T-helper 17 cell (primary cell): ENCODE measurements around the gene ARHGAP20. TPM values are rescaled to one million over a fixed set of nuclear protein-coding genes. Genes with fewer than 3 reads are reported as not detected.
A peak's percentile ranks its signal among the peaks of the same experiment; 100 is the strongest.

Experiments
- ATAC-seq: fragments of 150-1000 bp; cut with Tn5 transposase; 2 replicates; pipeline ENCODE4 v1.10.0; 2021; ENCODE audit warnings: mild to moderate bottlenecking, moderate library complexity
- DNase-seq, 3 donors: peaks; one replicate each; pipeline versions ENCODE4 v3.0.0 to v3.0.0-alpha.2; 2020 to 2021
- H3K9me3 ChIP-seq: one replicate; pipeline ENCODE4 v1.7.0; 2013; ENCODE audit warnings: low read length, mild to moderate bottlenecking; ENCODE audit not compliant: control insufficient read depth, poor library complexity, severe bottlenecking
- H3K27ac Mint-ChIP-seq: one replicate; pipeline ENCODE4 v1.8.0; 2022; ENCODE audit warnings: mild to moderate bottlenecking, moderate library complexity, mixed read lengths
- H3K27me3 Mint-ChIP-seq: one replicate; pipeline ENCODE4 v1.8.0; 2022; ENCODE audit warnings: mixed read lengths
- H3K36me3 Mint-ChIP-seq: one replicate; pipeline ENCODE4 v1.8.0; 2022; ENCODE audit warnings: low read depth, mixed read lengths
- H3K4me1 Mint-ChIP-seq: one replicate; pipeline ENCODE4 v1.8.0; 2022; ENCODE audit warnings: mild to moderate bottlenecking, mixed read lengths
- H3K4me3 Mint-ChIP-seq: one replicate; pipeline ENCODE4 v1.8.0; 2022; ENCODE audit warnings: mild to moderate bottlenecking, moderate library complexity, mixed read lengths
- total RNA-seq, 4 donors: library from RNA in 2 of 4; stranded (reverse) in 2 of 4; gene quantifications; one replicate each; pipeline ENCODE4 v1.2.3 and lab custom pipeline; 2022 to 2026

Gene ARHGAP20
- total RNA-seq, 2 donors from 2014 or later = 0.07 TPM; not detected in 1

DNA sequence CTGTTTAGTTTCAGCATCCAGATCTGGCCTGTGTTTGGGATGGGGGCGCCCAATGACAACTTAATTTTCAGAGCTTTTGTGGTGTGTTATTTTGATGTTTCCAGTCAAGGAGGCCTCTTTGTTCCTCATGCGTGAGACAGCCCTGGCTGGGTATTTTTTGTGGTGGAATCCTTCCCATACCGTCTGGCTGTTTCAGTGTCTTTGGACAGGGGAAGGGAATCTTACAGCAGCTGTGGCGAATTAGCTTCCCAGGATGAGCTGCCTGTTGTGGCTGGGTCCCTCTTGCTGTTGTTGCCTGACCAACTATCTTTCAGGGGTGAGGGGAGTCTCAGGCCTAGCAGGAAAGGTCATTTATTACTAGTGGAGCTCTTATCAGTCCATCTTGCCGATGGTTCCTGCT lies 138.8 kb downstream of the ARHGAP20 start:
- H3K9me3 ChIP-seq = no peaks in the 10 kb centered on the region
- ATAC-seq (no peak), DNase-seq (no peak)
- Mint-ChIP-seq H3K27ac (no peak overlapping the region), H3K4me1 (no peaks in the 10 kb centered on the region), H3K27me3 (peaks cover 12% of the 10 kb centered on the region), H3K36me3 (no peaks in the 10 kb centered on the region), H3K4me3 (no peak overlapping the region)

DNA sequence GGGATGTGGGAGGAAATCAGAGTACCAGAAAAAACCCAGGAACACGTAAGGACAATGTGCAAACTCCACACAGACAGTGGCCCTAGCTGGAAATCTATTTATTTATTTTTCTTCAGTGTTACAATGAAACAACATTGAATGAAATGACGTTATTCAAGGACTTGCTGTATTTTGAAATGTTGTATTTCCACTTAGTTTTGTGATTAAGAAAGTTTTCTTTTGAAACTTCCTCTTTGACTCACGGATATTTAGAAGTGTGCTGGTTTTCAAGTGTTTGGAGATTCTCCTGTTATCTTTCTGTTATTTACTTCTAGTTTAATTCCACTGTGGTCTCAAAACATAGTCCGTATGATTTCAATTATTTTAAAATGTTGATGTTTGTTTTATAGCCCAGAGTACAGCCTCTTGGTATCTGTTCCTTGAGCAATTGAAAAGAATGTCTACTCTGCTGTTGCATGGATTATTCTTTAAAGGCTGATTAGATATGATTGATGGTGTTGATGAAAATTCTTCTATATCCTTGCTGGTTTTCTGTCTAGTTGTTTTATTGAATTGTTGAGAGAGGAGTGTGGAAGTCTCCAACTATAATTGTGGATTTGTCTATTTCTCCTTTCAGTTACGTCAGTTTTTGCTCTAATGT lies 141.0 kb downstream of the ARHGAP20 start:
- no peaks in the 10 kb centered on the region for H3K9me3 ChIP-seq
- no peaks in the 10 kb centered on the region for H3K36me3 Mint-ChIP-seq
- ATAC-seq (no peak), DNase-seq (no peak)
- no peak overlapping the region for H3K4me3 Mint-ChIP-seq
- peaks cover 12% of the 10 kb centered on the region for H3K27me3 Mint-ChIP-seq
- H3K27ac Mint-ChIP-seq = no peak overlapping the region
- H3K4me1 Mint-ChIP-seq = no peaks in the 10 kb centered on the region

DNA sequence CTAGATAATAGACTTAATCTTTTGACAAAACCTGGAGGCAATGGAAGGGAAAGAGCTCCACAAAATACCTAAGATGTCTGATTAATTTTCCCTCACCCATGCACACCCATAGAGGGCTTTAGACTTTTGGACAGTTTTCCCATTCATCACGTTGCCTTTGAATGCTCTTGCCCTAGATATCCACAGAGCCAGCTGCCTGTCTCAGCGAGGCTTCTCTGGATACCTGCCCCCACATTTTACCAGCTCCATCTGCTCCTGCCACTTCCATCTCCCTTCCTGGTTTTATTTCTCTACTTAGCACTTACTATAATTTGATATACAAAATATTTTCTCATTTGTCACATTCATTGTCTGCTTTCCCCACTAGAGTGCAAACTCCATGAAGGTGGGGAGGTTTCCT lies 145.7 kb downstream of the ARHGAP20 start:
- ATAC-seq (no peak), DNase-seq (no peak)
- Mint-ChIP-seq H3K36me3 (no peaks in the 10 kb centered on the region), H3K4me1 (no peaks in the 10 kb centered on the region), H3K4me3 (no peak overlapping the region), H3K27me3 (no peaks in the 10 kb centered on the region), H3K27ac (no peak overlapping the region)
- H3K9me3 ChIP-seq = no peaks in the 10 kb centered on the region

DNA sequence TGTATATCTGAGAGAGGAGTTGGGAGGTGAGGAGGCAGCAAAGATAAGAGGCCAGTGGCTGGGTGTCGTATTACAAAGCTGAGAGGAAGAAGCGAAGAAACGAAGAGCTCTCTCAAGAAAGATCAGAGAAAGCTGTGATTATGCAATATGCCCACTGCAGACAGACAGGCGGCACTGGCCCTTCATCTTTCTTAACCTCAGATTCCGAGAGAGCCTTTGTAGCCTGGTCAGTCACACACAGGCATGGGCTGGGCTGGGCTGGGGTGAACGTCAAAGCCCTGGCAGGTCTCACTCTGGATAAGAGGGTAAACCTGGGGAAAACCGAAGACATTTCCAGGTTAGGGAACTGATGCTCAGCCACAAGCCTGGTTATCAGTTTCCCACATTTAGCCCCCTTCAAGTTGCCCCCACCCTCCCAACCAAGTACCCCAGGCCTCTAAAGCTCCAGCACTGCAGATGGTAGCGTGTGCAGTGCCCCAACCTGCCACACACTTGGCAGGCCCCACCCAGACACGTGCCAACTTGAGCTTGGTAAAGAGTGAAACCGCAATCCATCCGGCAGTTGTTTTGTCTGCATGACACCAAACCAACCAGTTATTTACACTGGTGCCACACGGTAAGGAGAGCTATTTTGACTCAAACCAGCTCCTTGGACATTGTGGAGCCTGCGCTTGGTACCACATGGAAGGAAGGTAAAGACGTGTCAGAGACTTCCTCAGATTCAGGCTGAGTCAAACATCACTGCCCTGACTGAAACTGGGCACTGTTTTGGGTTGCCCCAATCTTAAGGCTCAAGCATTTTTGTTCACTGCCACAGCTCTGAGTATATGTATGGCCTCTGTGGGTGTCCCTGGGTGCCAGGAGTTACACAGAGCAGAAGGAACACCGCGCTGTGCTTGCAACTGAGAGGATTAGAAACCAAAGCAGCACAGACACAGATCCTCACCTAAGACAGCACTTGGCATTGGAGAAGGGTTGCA lies 146.6 kb downstream of the ARHGAP20 start:
- Mint-ChIP-seq H3K27me3 (no peaks in the 10 kb centered on the region), H3K4me1 (no peaks in the 10 kb centered on the region), H3K36me3 (no peaks in the 10 kb centered on the region), H3K27ac (no peak overlapping the region), H3K4me3 (no peak overlapping the region)
- H3K9me3 ChIP-seq = no peaks in the 10 kb centered on the region
- peak; percentile 41 for ATAC-seq
- no peak for DNase-seq

DNA sequence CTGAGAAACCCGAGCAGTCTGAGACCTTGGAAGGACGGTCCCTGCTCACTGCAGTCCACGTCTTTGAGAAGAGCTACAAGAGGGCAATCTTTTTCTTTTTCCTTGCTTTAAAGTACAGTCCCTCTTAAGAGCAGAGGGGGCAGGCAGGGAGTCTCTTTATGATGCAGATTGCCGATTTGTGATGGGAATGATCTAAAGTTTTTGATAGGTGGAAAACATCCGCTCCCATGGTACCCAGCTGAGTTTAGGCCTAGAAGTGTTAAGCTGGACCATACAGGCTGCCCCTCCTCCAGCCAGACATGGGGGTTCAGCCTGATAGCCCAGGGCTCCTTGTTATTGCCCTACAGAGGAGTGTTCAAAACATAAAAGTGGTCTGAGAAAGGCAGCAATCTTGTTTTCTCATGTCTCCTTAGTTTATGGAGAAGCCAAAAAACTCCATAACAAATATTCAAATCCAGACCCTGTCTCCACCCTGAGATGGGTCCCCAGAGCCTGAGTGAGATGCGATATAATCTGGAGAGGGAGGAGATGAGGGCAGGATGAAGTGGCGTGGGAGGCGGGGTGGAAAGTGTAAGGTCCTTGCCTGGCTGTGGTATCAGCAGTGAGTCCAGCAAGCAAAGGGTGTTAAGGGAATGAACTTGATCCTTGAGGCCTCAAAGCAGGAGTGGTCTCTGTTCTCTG lies 147.4 kb downstream of the ARHGAP20 start:
- Mint-ChIP-seq H3K27me3 (no peaks in the 10 kb centered on the region), H3K4me1 (no peaks in the 10 kb centered on the region), H3K4me3 (no peak overlapping the region), H3K27ac (no peak overlapping the region), H3K36me3 (peaks cover 3% of the 10 kb centered on the region)
- ATAC-seq (no peak), DNase-seq (no peak)
- H3K9me3 ChIP-seq = no peaks in the 10 kb centered on the region

DNA sequence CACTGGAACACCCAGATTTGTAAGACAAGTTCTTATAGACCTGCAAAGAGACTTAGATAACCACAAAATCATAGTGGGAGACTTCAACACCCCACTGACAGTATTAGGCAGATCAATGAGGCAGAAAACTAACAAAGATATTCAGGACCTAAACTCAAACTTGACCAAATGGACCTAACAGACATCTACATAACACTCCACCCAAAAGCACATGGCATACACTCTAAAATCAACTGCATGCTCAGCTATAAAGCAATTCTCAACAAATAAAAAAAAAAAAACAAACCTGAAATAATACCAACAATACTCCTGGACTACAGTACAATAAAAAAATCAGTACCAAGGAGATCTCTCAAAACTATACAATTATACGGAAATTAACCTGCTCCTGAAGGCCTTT lies 167.5 kb downstream of the ARHGAP20 start:
- Mint-ChIP-seq H3K4me1 (no peaks in the 10 kb centered on the region), H3K27ac (no peak overlapping the region), H3K36me3 (no peaks in the 10 kb centered on the region), H3K4me3 (no peak overlapping the region), H3K27me3 (no peaks in the 10 kb centered on the region)
- no peaks in the 10 kb centered on the region for H3K9me3 ChIP-seq
- ATAC-seq = no peak
- DNase-seq = no peak

DNA sequence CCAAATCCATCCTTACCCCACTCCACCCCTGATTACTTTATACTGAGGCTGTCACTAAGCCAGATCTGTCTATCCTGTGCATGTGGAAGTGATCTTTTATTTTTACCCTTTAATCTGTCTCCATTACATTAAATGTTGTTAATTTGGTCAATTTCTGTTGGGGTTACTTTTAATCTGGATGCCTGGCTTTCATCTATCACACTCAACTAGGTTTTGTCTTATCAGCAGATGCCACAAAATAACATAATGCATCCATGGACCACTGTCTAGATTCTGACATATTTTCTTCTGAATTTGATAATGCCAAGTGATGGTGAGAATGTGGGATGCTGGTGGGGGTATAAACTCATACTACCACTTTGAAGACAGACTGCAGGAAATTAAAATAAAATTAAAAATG lies 174.1 kb downstream of the ARHGAP20 start:
- no peak overlapping the region for H3K27ac Mint-ChIP-seq
- H3K4me3 Mint-ChIP-seq = no peak overlapping the region
- no peak for DNase-seq
- no peak for ATAC-seq
- H3K4me1 Mint-ChIP-seq = no peaks in the 10 kb centered on the region
- peaks cover 16% of the 10 kb centered on the region for H3K27me3 Mint-ChIP-seq
- no peaks in the 10 kb centered on the region for H3K36me3 Mint-ChIP-seq
- no peaks in the 10 kb centered on the region for H3K9me3 ChIP-seq

DNA sequence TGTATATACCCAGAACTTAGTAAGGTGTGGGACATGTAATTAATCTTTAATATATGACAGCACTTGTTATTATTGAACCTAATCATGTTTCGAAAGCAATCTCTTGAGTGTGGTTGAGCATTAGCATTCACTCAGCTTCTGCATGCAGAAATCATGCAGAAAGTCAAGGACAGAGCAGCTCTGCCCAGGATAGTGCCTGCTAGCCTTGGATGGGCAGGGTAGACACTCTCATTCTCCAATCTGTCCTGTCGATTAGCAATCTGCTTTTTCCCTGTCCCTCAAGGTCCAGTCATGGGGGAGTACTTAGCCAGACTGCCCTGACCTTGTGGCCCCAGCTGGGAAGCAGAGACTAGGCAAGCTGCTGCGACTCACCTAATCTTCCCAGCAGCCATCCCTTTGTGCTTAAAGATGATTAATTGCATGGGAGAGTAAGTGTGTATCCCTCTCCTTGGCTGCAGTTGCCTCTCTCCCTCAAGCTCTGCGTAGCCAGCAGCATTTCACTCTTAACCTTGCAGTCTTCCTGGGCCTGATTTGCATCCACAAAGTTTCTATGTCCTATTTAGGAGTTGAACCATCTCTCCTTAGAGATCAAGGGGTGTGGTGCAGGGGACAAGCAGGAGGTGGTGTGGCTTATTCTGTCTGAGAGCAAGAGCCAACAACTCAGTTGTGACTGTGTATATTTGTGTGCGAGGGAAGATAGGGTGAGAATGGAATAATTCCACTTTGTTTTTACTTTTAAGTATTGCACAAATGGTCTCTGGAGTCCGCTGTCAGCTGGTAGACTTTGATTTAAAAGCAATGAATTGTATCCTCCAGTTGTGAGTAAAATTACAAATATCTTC lies 181.1 kb downstream of the ARHGAP20 start:
- Mint-ChIP-seq H3K4me3 (no peak overlapping the region), H3K4me1 (no peaks in the 10 kb centered on the region), H3K27ac (no peak overlapping the region), H3K36me3 (no peaks in the 10 kb centered on the region), H3K27me3 (peaks cover 6% of the 10 kb centered on the region)
- no peaks in the 10 kb centered on the region for H3K9me3 ChIP-seq
- ATAC-seq = no peak
- no peak for DNase-seq

DNA sequence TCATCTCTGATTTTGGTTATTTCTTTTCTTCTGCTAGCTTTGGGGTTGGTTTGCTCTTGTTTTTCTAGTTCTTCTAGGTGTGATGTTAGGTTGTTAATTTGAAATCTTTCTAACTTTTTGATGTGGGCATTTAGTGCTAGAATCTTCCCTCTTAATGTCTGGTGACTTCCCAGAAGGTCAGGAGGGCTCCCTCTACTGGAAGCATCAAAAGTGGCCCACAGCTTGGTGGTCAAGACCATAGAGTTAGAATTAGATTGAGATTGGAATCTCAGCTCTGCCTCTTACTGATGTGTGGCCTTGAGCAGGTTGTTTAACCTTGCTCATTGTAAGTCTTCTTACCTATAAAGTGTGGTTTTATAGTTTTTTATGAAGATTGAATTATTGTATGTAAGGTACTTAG lies 183.2 kb downstream of the ARHGAP20 start:
- no peak overlapping the region for H3K4me3 Mint-ChIP-seq
- no peak overlapping the region for H3K27ac Mint-ChIP-seq
- DNase-seq = no peak
- no peaks in the 10 kb centered on the region for H3K36me3 Mint-ChIP-seq
- H3K27me3 Mint-ChIP-seq = peaks cover 2% of the 10 kb centered on the region
- no peak for ATAC-seq
- no peaks in the 10 kb centered on the region for H3K9me3 ChIP-seq
- no peaks in the 10 kb centered on the region for H3K4me1 Mint-ChIP-seq

DNA sequence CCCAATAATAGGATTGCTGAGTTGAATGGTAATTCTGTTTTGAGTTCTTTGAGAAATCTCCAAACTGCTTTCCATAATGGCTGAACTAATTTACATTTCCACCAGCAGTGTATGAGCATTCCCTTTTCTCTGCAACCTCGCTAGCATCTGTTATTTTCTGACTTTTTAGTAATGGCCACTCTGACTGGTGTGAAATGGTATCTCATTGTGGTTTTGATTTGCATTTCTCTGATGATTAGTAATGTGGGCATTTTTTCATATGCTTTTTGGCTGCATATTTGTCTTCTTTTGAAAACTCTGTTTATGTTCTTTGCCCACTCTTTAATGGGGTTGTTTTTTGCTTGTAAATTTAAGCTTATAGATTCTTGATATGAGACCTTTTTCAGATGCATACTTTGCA lies 185.1 kb downstream of the ARHGAP20 start:
- H3K4me1 Mint-ChIP-seq = peaks cover 2% of the 10 kb centered on the region
- DNase-seq (no peak), ATAC-seq (no peak)
- H3K27ac Mint-ChIP-seq = no peak overlapping the region
- H3K36me3 Mint-ChIP-seq = no peaks in the 10 kb centered on the region
- H3K4me3 Mint-ChIP-seq = no peak overlapping the region
- no peaks in the 10 kb centered on the region for H3K9me3 ChIP-seq
- no peaks in the 10 kb centered on the region for H3K27me3 Mint-ChIP-seq
